GM13976 (cell line): ENCODE data around the gene CCDC158.

Experiments
- DNase-seq: peaks from one replicate; pipeline ENCODE4 v3.0.0; 2012; ENCODE audit warnings: low spot score
- in situ Hi-C: fragments of 300-500 bp; cut with MboI; formaldehyde crosslinking; loops from one replicate; pipeline ENCODE4 v1.12.0; 2022; ENCODE audit warnings: low sequenced_read_pairs, mixed read lengths, inconsistent platforms; ENCODE audit not compliant: unreplicated experiment
- TF ChIP-seq, protein P1 (sequence below): IDR thresholded peaks from 2 replicates; pipeline ENCODE4 v1.5.1; 2012; ENCODE audit warnings: borderline replicate concordance, mild to moderate bottlenecking; ENCODE audit not compliant: insufficient read depth; ENCODE audit errors: extremely low read depth, missing control alignments, control extremely low read depth

The CCDC158 gene

GRCh38 chr4:76302826-76303438, 118.0 kb downstream of the CCDC158 start:
- no peak for DNase-seq
- TF ChIP-seq, protein P1, sequence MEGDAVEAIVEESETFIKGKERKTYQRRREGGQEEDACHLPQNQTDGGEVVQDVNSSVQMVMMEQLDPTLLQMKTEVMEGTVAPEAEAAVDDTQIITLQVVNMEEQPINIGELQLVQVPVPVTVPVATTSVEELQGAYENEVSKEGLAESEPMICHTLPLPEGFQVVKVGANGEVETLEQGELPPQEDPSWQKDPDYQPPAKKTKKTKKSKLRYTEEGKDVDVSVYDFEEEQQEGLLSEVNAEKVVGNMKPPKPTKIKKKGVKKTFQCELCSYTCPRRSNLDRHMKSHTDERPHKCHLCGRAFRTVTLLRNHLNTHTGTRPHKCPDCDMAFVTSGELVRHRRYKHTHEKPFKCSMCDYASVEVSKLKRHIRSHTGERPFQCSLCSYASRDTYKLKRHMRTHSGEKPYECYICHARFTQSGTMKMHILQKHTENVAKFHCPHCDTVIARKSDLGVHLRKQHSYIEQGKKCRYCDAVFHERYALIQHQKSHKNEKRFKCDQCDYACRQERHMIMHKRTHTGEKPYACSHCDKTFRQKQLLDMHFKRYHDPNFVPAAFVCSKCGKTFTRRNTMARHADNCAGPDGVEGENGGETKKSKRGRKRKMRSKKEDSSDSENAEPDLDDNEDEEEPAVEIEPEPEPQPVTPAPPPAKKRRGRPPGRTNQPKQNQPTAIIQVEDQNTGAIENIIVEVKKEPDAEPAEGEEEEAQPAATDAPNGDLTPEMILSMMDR: no peak
- in situ Hi-C loops: no loop called here

DNA sequence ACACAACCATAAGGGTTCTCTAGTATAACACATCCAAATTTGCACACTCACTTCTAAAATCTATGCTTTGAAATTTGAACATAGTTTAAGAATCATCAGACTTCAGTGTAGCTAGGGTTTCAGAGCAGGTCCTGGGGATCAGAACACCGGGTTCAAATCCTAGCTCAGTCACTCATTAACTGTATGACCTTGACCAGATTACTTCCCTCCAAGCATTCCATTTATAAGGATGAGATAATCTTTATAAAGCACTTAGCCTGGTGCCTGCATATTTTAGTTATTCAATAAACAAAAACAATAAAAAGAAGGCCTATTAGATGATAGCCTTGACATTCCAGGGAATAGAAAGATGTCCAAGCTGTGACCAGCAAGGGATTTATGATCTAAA, 119.2 kb downstream of the CCDC158 start:
- in situ Hi-C loops: no loop called here
- TF ChIP-seq, protein P1: no peak
- no peak for DNase-seq

GRCh38 chr4:76301068-76301774, 119.7 kb downstream of the CCDC158 start:
- in situ Hi-C loops: no loop called here
- TF ChIP-seq, protein P1: no peak
- peak; percentile 80 for DNase-seq

DNA sequence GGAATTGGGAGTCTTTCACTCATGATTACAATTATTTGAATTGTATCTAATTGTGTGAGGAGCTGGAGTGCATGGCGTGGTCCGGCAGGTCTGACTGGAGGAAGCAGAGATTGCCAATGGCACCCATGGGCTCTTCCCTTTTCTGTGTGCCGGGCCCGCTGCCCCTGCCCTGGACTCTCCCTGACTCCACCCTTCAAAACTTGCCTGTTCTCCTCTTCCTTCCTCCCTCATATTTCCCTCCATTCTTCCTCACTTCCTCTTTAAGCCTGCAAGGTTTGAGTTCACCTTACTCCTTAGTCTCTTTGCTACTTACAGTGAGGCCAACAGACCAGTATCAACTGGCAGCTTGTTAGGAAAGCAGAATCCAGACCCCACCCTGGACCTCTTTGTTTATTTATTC, 120.9 kb downstream of the CCDC158 start:
- in situ Hi-C loops: no loop called here
- no peak for DNase-seq
- TF ChIP-seq, protein P1: no peak

GRCh38 chr4:76298227-76298626, 122.7 kb downstream of the CCDC158 start:
- no peak for DNase-seq
- in situ Hi-C loops: no loop called here
- TF ChIP-seq, protein P1: no peak

DNA sequence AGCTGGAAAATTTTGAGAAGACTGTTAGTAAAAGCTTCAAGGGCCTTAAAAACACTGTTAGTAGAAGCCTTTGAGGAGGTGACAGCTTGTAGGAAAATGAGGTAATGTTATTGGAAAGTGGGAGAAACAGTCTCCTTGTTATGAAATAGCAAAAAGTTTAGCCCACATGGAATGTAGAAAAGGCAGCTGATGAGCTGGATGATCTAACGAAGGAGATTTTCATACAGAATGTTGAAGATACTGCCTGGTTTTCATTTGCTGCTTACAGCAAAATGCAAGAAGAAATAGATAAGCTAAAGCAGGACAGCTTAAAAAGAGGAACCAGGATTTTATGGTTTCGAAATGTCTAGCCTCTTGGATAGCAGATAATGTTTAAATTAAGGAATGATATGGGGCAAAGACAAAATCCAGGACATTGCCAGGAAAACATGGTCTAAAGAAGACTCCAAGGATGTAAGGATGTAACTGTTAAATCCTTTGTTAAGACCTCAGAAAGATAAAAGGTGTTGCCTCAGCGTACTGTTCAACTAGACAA, 124.6 kb downstream of the CCDC158 start:
- in situ Hi-C loops: no loop called here
- TF ChIP-seq, protein P1: no peak
- no peak for DNase-seq
